Daoy (cell line): ENCODE data around the gene ZNF554. TPM values are rescaled to one million over a fixed set of nuclear protein-coding genes. Genes with fewer than 3 reads are reported as not detected.
"Not testable (repeated sequence)": the region's sequence is repeated elsewhere in the genome, so short reads cannot be mapped to it uniquely, and the experiment has no call there.

Experiments
- DNase-seq: peaks from one replicate; pipeline ENCODE4 v3.0.0-alpha.2; 2015; ENCODE audit warnings: low read depth
- total RNA-seq: library from RNA; depleted of rRNA; stranded (reverse); fragments of >200 nt; shearing (Covaris generic); gene quantifications from 2 replicates; pipeline ENCODE4 v1.2.3, GENCODE V29; 2014; rRNA removed

The ZNF554 gene
- total RNA-seq, 1 experiment from 2014 or later, result 1.7 TPM

- peak; percentile 69 for DNase-seq
Observed at GRCh38 chr19:2867025-2867991, 47.6 kb downstream of the ZNF554 start, which contains the start of gene ZNF556. TSS of gene ZNF556 (plus strand) at chr19:2867335. CDS start at chr19:2867422, 87 bp downstream.

- DNase-seq, result peak; percentile 17
Observed at GRCh38 chr19:2869618-2870017, 50.0 kb downstream of the ZNF554 start.

GRCh38 chr19:2872175-2872574 lies 52.5 kb downstream of the ZNF554 start:
- not testable (repeated sequence) for DNase-seq

GRCh38 chr19:2877398-2878331 lies 58.0 kb downstream of the ZNF554 start:
- no peak for DNase-seq

GRCh38 chr19:2883686-2884439 lies 64.2 kb downstream of the ZNF554 start:
- DNase-seq, result no peak

- no peak for DNase-seq
Observed at GRCh38 chr19:2885736-2886135, 66.1 kb downstream of the ZNF554 start.

Other genes starting within 250 kb of the ZNF554 start
- gene GNG7, start 117.2 kb upstream of the ZNF554 start, total RNA-seq, result 0.23 and 0.33 TPM in 2 replicates
- gene DIRAS1, start 98.5 kb upstream of the ZNF554 start, total RNA-seq, result 0.63 and 1.5 TPM in 2 replicates
- 41.4 and 49.7 TPM in 2 replicates for gene SLC39A3, start 79.9 kb upstream of the ZNF554 start, total RNA-seq
- gene SGTA, start 36.6 kb upstream of the ZNF554 start, total RNA-seq, result 81.5 and 91.2 TPM in 2 replicates
- gene THOP1, start 34.4 kb upstream of the ZNF554 start, total RNA-seq, result 240 and 251 TPM in 2 replicates
- 3.4 and 4.3 TPM in 2 replicates for gene ZNF555, start 21.6 kb downstream of the ZNF554 start, total RNA-seq
- under 0.01 and 0.09 TPM in 2 replicates for gene ZNF556, start 47.5 kb downstream of the ZNF554 start, total RNA-seq
- gene ZNF57, start 81.1 kb downstream of the ZNF554 start, total RNA-seq, result 5.0 TPM in 2 replicates
- gene ZNF77, start 125.1 kb downstream of the ZNF554 start, total RNA-seq, result 2.5 and 5.0 TPM in 2 replicates
- 0.69 and 12.3 TPM in 2 replicates for gene TLE6, start 157.7 kb downstream of the ZNF554 start, total RNA-seq
- 0.03 and 1.5 TPM in 2 replicates for gene TLE2, start 209.4 kb downstream of the ZNF554 start, total RNA-seq
- gene TLE5, start 242.6 kb downstream of the ZNF554 start, total RNA-seq, result 147 and 186 TPM in 2 replicates